ENCODE data around the gene TRPC3.

GRCh38 chr4:121900132-121900983, 51.5 kb downstream of the TRPC3 start:
- TF ChIP-seq CTCF (IDR thresholded peaks at IDR 0.05; ENCODE audit: low read depth, low read length): peak; percentile 55
- TF ChIP-seq MYC (IDR thresholded peaks at IDR 0.05; ENCODE audit: low read depth, low read length): no peak
- no peak for TF ChIP-seq POLR2A (IDR thresholded peaks at IDR 0.05; ENCODE audit: extremely low read depth, insufficient read length)
